HepG2 (cell line): Measurements from ENCODE around the gene CNNM2. TPM values are rescaled to one million over a fixed set of nuclear protein-coding genes. Genes with fewer than 3 reads are reported as not detected.

ENCODE experiments used
- ATF7 ChIP-seq, 2 experiments: fragments of 450-650 bp in 1 of 2; sonication (generic) in 1 of 2; formaldehyde crosslinking in 1 of 2; IDR thresholded peaks; 2 replicates each; pipeline versions ENCODE4 v1.4.0 to v1.6.1; 2016 to 2020; ENCODE audit warnings: antibody characterized with exemption in 1 of 2, mild to moderate bottlenecking in 1 of 2, missing genetic modification reagents in 1 of 2
- ELF4 ChIP-seq: sonication (generic); formaldehyde crosslinking; IDR thresholded peaks from 2 replicates; pipeline ENCODE4 v1.5.0; 2020; ENCODE audit warnings: missing genetic modification reagents, mild to moderate bottlenecking, moderate library complexity, borderline replicate concordance
- FIP1L1 ChIP-seq: fragments of 200-400 bp; formaldehyde crosslinking; IDR thresholded peaks from 2 replicates; pipeline ENCODE4 v1.6.1; 2018; ENCODE audit warnings: low read depth, mild to moderate bottlenecking, low read length, moderate library complexity, borderline replicate concordance; ENCODE audit not compliant: insufficient read depth
- FOSL1 ChIP-seq: sonication (generic); formaldehyde crosslinking; IDR thresholded peaks from 2 replicates; pipeline ENCODE4 v1.9.0; 2021; ENCODE audit warnings: missing genetic modification reagents, borderline replicate concordance
- GZF1 ChIP-seq: sonication (generic); formaldehyde crosslinking; IDR thresholded peaks from 2 replicates; pipeline ENCODE4 v1.5.1; 2020; ENCODE audit warnings: mild to moderate bottlenecking, missing genetic modification reagents
- HNRNPH1 ChIP-seq: fragments of 200-400 bp; formaldehyde crosslinking; optimal IDR thresholded peaks from 2 replicates; pipeline ENCODE3; 2017; ENCODE audit warnings: mild to moderate bottlenecking, low read depth, low read length
- HOXA3 ChIP-seq: sonication (generic); formaldehyde crosslinking; IDR thresholded peaks from 2 replicates; pipeline ENCODE4 v1.5.0; 2020; ENCODE audit warnings: missing genetic modification reagents
- IRX3 ChIP-seq: sonication (generic); formaldehyde crosslinking; IDR thresholded peaks from 2 replicates; pipeline ENCODE4 v1.8.1; 2023; ENCODE audit warnings: mild to moderate bottlenecking, low read depth, missing genetic modification reagents, borderline replicate concordance
- MAFG ChIP-seq: sonication (generic); formaldehyde crosslinking; IDR thresholded peaks from 2 replicates; pipeline ENCODE4 v1.5.1; 2020; ENCODE audit warnings: mild to moderate bottlenecking, missing genetic modification reagents
- NFKBIZ ChIP-seq: IDR thresholded peaks from 2 replicates; pipeline ENCODE4 v1.6.1; 2018; ENCODE audit warnings: missing genetic modification reagents, missing compliant biosample characterization
- SIX1 ChIP-seq: sonication (generic); formaldehyde crosslinking; IDR thresholded peaks from 2 replicates; pipeline ENCODE4 v1.4.0; 2020; ENCODE audit warnings: missing genetic modification reagents, borderline replicate concordance
- SP4 ChIP-seq: sonication (generic); formaldehyde crosslinking; IDR thresholded peaks from 2 replicates; pipeline ENCODE4 v1.8.1; 2023; ENCODE audit warnings: mild to moderate bottlenecking, missing genetic modification reagents
- TMF1 ChIP-seq: sonication (generic); formaldehyde crosslinking; IDR thresholded peaks from 2 replicates; pipeline ENCODE4 v1.8.1; 2022; ENCODE audit warnings: low read depth, missing genetic modification reagents
- ZC3H4 ChIP-seq: sonication (generic); formaldehyde crosslinking; IDR thresholded peaks from 2 replicates; pipeline ENCODE4 v1.4.0; 2020; ENCODE audit warnings: missing genetic modification reagents, borderline replicate concordance
- ZFX ChIP-seq: sonication (generic); formaldehyde crosslinking; IDR thresholded peaks from 2 replicates; pipeline ENCODE4 v1.4.0; 2020; ENCODE audit warnings: mild to moderate bottlenecking, low read depth, missing genetic modification reagents, moderate library complexity
- ZNF274 ChIP-seq: sonication (generic); formaldehyde crosslinking; IDR thresholded peaks from 2 replicates; pipeline ENCODE4 v1.5.1; 2020; ENCODE audit warnings: mild to moderate bottlenecking, missing genetic modification reagents
- ZNF335 ChIP-seq: sonication (generic); formaldehyde crosslinking; IDR thresholded peaks from 2 replicates; pipeline ENCODE4 v1.4.0; 2020; ENCODE audit warnings: missing genetic modification reagents
- ZNF670 ChIP-seq: sonication (generic); formaldehyde crosslinking; IDR thresholded peaks from 2 replicates; pipeline ENCODE4 v1.8.0; 2022; ENCODE audit warnings: mild to moderate bottlenecking, missing genetic modification reagents, borderline replicate concordance
- ZSCAN21 ChIP-seq: sonication (generic); formaldehyde crosslinking; IDR thresholded peaks from 2 replicates; pipeline ENCODE4 v1.8.0; 2022; ENCODE audit warnings: mild to moderate bottlenecking, missing genetic modification reagents, moderate library complexity, borderline replicate concordance
- ZSCAN25 ChIP-seq: sonication (generic); formaldehyde crosslinking; IDR thresholded peaks from 2 replicates; pipeline ENCODE4 v1.8.0; 2022; ENCODE audit warnings: mild to moderate bottlenecking, missing genetic modification reagents
- polyA plus RNA-seq, 8 experiments: library from polyadenylated mRNA; depleted of rRNA in 3 of 8; stranded (reverse) in 7 of 8; unstranded in 1 of 8; fragments of >200 nt; fragmentation: Illumina TruSeq in 4 of 8; extraction: Trizol in 4 of 8; gene quantifications; 2 replicates each; pipeline versions ENCODE4 v1.2.1 to v1.2.3, GENCODE V29; 2011 to 2016; ENCODE audit warnings: low read depth in 4 of 8, missing spikeins in 1 of 8, mixed read lengths in 1 of 8; ENCODE audit not compliant: insufficient read depth in 1 of 8
- total RNA-seq, 5 experiments: library from RNA; depleted of rRNA; stranded (reverse); fragments of >200 nt; fragmentation: Illumina TruSeq; extraction: Trizol; gene quantifications; 2 replicates each; pipeline ENCODE4 v1.2.3, GENCODE V29; 2016; ENCODE audit warnings: low read depth in 1 of 5
- TF ChIP-seq, protein P1 (sequence below): sonication (generic); formaldehyde crosslinking; IDR thresholded peaks from 2 replicates; pipeline ENCODE4 v1.4.0; 2020; ENCODE audit warnings: missing genetic modification reagents, low read depth, mild to moderate bottlenecking, borderline replicate concordance
- TF ChIP-seq, protein P2 (sequence below): IDR thresholded peaks from 2 replicates; pipeline ENCODE4 v1.4.0; 2020; ENCODE audit warnings: mild to moderate bottlenecking, missing genetic modification reagents
- TF ChIP-seq, protein P3 (sequence below): IDR thresholded peaks from 2 replicates; pipeline ENCODE4 v1.6.1; 2016

Gene CNNM2
- total and polyA plus RNA-seq, 2 of the 13 experiments (the other 11 are each of a cell fraction or from before 2014, with no cell fraction given): 7.1 to 9.0 TPM

GRCh38 chr10:103053659-103054581 lies 135.8 kb downstream of the CNNM2 start (continued):
- TF ChIP-seq, protein P1, sequence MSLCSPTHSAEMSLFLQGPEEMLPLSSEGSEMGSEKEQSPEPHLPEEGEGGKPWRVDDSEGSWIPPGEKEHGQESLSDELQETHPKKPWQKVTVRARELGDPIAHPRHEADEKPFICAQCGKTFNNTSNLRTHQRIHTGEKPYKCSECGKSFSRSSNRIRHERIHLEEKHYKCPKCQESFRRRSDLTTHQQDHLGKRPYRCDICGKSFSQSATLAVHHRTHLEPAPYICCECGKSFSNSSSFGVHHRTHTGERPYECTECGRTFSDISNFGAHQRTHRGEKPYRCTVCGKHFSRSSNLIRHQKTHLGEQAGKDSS (CRISPR knock-in tag): peak; percentile 94; the same call in 1 of the 2 replicates
- TF ChIP-seq SIX1 (CRISPR knock-in tag) (peak; percentile 79; the same call in 1 of the 2 replicates), NFKBIZ (CRISPR knock-in tag) (peak; percentile 80; the same call in 1 of the 2 replicates), FOSL1 (CRISPR knock-in tag) (no peak), HNRNPH1 (no peak), ELF4 (peak; percentile 49; the same call in 1 of the 2 replicates), GZF1 (CRISPR knock-in tag) (no peak), FIP1L1 (0 out of 2 replicates have a peak, but pooled peaks have one; percentile 53), IRX3 (CRISPR knock-in tag) (no peak), ZC3H4 (CRISPR knock-in tag) (peak; percentile 68; the same call in 1 of the 2 replicates), MAFG (no peak), ZNF335 (CRISPR knock-in tag) (peak; percentile 89), HOXA3 (peak; percentile 97), SP4 (CRISPR knock-in tag) (peak; percentile 71; the same call in 1 of the 2 replicates), ZFX (CRISPR knock-in tag) (peak; percentile 56; the same call in 1 of the 2 replicates), ZSCAN21 (CRISPR knock-in tag) (peak; percentile 84; the same call in 1 of the 2 replicates), ZSCAN25 (CRISPR knock-in tag) (no peak), TMF1 (CRISPR knock-in tag) (no peak), ATF7 (IDR thresholded peaks at IDR 0.05) (no peak; the same call in 1 of the 2 replicates), ATF7 (CRISPR knock-in tag; IDR thresholded peaks at IDR 0.05) (0 out of 2 replicates have a peak, but pooled peaks have one; percentile 59), ZNF274 (CRISPR knock-in tag) (no peak), ZNF670 (CRISPR knock-in tag) (no peak)
- TF ChIP-seq, protein P2, sequence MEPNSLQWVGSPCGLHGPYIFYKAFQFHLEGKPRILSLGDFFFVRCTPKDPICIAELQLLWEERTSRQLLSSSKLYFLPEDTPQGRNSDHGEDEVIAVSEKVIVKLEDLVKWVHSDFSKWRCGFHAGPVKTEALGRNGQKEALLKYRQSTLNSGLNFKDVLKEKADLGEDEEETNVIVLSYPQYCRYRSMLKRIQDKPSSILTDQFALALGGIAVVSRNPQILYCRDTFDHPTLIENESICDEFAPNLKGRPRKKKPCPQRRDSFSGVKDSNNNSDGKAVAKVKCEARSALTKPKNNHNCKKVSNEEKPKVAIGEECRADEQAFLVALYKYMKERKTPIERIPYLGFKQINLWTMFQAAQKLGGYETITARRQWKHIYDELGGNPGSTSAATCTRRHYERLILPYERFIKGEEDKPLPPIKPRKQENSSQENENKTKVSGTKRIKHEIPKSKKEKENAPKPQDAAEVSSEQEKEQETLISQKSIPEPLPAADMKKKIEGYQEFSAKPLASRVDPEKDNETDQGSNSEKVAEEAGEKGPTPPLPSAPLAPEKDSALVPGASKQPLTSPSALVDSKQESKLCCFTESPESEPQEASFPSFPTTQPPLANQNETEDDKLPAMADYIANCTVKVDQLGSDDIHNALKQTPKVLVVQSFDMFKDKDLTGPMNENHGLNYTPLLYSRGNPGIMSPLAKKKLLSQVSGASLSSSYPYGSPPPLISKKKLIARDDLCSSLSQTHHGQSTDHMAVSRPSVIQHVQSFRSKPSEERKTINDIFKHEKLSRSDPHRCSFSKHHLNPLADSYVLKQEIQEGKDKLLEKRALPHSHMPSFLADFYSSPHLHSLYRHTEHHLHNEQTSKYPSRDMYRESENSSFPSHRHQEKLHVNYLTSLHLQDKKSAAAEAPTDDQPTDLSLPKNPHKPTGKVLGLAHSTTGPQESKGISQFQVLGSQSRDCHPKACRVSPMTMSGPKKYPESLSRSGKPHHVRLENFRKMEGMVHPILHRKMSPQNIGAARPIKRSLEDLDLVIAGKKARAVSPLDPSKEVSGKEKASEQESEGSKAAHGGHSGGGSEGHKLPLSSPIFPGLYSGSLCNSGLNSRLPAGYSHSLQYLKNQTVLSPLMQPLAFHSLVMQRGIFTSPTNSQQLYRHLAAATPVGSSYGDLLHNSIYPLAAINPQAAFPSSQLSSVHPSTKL: peak; percentile 98
- TF ChIP-seq, protein P3, sequence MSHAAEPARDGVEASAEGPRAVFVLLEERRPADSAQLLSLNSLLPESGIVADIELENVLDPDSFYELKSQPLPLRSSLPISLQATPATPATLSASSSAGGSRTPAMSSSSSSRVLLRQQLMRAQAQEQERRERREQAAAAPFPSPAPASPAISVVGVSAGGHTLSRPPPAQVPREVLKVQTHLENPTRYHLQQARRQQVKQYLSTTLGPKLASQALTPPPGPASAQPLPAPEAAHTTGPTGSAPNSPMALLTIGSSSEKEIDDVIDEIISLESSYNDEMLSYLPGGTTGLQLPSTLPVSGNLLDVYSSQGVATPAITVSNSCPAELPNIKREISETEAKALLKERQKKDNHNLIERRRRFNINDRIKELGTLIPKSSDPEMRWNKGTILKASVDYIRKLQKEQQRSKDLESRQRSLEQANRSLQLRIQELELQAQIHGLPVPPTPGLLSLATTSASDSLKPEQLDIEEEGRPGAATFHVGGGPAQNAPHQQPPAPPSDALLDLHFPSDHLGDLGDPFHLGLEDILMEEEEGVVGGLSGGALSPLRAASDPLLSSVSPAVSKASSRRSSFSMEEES (CRISPR knock-in tag): peak; percentile 92
